T-helper 9 cell (primary cell): Measurements from ENCODE around the gene SLIT3.

Experiments used
- DNase-seq: peaks from one replicate; pipeline ENCODE4 v3.0.0-alpha.2; 2020

Gene SLIT3

DNA sequence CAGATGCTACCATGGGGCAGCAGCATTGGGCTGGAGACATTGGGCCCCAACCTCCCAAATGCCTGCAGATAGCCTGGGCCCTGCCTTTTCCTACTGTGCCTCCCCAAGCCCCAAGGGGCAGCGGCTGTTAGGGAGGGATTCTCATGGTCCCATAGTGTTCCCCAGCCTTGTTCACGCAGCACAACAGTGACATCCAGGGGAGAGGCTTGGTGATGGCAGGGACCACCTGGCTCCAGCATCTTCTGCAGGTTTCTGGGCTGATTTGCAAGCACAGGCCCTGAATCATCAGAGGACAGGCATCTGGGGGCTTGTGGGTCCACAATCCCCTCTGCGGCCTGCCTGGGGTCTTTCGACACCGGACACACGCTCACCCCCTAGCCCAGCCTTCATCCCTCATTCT is 354.6 kb downstream of the SLIT3 start:
- no peak for DNase-seq

DNA sequence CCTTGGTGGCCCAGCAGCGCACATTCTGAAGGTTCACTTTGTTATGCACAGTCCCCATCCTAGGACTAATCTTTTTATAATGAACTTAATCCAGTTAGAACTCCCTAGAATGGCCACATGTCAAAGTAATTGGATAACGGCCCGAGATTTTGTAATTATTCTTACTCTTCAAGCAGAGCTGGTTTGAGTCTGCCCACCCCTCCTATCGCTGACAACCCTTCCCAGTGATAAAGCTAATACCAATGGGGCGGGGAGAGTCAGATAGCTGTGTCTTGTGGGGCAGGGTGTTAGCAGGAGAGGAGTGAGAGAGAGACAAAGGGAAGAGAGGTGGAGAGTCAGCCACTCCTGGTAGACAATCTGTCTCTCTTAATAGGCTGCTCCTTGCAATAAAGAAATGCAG is 356.9 kb downstream of the SLIT3 start:
- DNase-seq: no peak

DNA sequence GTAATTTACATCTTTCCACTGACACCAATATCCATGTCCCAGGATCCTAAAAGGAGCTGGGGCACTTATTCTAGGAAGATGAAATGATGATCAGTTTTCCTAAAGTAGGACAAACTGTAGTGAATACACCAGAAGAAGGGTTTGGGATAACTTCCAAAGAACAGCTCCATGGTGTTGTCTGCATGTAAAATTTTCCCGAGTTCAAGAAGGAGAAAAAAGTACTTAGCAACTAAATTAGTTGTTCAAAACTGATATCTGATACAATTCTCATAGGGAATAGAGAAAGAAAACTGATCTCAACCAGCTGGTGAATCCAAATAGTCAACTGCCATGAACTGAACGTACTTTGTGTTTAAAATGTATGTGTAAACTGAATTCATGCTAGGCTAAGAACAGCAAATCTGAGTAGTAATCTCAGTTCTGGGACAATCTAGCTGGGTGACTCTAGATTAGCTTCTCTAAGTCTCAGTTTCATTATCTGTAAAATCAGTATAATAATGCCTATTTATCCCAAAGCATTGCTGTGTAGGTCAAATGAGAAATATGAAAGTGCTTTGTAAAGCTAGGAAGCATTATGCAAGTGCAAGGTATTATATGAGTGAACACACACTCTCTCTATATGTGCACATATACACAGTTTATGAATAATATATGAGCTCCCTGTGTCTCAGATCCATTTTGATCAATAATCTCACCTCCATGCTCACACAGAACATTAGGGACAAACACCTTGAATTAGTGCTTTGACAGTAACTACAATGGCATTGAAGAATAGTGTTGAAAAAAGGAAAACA is 357.7 kb downstream of the SLIT3 start:
- no peak for DNase-seq

DNA sequence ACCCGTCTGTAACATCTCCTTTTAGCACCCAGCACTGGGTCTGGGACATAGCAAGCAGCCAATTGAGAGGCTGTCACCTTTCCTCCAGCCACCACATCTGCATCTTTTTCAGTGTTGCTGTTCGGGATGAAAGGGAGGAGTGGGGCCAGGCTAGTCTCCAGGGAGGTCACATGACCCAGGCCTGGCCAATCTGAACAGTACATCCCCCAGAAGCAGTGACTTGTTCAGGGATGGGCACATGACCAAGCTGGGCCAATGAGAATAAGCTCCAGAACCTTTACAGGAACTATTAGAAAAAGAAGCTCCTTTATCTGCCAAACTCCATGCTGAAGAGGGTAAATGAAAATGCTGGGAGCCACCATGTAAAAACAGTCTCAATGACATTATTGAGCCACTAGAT is 359.0 kb downstream of the SLIT3 start:
- no peak for DNase-seq

DNA sequence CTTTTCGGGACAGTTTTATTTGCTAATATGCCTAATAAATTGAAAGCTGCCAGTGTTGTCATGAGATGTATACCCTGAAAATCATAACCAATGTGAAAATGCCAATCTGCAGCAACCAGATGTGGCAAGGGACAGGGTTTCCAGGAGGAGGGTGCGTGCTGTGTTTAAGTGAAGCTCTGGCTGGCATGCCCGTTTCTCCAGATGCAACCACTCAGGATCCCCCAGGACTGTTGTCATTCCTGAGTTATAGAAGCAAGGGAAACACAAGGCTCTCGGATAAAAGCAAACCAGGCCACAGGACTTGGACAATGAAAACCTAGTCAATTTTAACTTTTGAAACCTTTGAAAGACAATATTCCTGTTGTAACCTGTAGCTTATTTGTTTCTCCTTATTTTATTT is 360.2 kb downstream of the SLIT3 start:
- DNase-seq: no peak

DNA sequence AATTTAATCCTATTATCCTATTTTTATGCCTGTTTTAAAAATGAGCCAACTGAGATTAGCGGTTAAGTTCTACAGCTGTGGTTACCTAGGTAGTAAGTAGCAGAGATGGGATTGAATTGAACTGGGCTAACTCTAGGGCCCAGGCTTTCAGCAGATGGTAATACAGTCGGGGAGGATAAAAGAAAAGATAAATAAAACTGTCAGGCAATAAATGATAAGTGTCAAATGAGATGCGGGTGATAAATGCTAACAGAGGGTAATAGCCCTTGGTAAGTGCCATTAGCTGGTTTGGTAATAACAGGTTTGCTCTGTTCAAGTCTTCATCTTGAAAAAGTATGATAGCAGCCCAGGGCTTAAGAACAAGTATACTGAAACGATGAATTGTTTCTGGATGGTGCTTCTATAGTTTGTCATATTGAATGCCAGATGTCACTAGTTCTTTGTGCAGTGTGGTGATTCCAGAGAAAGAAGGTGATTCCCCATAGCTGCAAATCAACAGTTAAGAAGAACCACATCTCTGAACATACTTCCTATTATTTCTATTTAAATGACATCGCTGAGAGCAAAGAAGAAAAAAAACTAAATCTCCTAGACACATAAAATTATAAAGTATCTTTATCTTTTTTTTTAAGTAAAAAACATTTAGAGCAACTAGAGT is 360.9 kb downstream of the SLIT3 start:
- DNase-seq: no peak

DNA sequence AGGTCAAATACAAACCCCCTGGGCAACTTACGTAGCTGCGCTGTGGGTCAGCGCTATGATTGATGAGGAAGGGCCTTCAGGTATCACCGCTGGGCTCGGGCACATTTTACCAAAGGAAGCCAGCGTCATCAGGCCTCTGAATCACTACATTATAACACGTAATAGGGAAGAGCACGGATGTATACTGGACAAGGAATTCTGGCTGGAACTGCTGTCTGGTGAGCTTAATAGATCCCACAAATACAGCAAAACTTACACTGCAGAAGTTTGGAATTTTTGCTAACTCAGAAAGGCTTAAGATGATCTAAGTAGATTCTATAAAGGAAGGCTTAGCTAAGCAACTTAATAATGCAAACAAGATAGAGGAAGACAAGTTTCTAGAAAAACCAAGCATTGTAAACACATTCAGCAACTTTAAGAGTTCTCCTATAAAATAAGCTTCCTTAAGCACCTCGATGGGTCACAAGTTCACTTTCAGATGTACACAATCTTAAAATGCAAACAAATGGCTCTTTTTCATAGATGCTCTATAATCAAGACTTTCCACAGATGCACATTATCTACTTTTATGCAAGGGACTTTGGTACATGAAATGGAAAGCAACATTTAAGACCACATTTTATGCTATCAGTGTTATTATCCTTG is 361.7 kb downstream of the SLIT3 start:
- DNase-seq: no peak

DNA sequence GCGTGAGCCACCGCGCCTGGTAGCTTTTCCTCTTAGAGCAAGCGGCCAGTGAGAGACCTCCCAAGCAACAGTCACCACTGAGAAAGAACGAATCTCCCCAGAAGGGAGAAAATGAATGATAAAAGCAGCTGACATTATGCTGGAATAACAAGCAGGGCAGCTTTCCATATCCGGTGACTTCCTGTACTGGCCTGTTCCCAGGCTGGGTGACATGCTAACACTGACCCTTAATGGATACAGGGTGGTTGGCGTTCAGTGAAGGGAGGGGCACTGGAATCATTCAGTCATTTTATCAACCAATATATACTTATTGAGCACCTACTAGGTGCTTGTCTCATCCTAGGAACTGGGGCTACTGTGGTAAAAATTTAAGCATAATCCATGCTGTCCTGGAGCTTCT is 364.4 kb downstream of the SLIT3 start:
- DNase-seq: no peak

DNA sequence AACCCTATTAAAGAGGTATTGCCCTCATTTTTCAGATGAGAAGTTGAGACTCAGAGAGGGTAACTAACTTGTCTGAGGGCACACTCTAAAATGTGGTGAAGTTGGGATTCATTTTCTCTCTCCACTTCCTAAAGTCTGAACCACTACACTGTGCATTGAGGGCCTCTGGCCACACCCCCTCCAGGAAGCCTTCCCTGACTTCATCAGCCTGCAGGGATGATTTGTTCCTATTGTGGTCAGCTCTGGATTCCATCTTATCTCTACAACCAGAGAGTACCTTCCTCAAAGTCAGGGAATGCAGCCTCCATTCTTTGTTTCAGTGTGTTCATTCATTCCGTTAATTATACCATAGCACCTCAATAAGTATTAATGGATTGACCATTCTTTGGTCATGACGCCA is 365.8 kb downstream of the SLIT3 start:
- no peak for DNase-seq

DNA sequence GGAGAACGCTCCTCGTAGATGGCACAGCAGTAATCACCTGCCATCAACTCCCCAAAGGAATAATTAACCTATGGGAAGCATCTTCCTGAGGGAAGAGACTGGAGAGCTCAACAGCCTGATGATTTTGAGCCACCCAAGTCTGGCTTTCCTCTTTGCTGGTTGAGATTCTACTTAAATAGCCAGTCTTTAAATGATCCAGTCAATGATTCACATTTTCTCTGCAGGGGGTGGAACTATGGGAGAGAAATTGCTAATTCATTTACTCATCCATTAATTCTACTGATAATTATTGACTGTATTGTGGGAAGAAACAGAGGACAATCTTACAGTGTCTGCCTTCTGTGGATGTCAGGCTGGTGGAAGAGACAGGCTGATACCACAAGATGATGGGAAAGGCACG is 366.8 kb downstream of the SLIT3 start:
- DNase-seq: no peak

DNA sequence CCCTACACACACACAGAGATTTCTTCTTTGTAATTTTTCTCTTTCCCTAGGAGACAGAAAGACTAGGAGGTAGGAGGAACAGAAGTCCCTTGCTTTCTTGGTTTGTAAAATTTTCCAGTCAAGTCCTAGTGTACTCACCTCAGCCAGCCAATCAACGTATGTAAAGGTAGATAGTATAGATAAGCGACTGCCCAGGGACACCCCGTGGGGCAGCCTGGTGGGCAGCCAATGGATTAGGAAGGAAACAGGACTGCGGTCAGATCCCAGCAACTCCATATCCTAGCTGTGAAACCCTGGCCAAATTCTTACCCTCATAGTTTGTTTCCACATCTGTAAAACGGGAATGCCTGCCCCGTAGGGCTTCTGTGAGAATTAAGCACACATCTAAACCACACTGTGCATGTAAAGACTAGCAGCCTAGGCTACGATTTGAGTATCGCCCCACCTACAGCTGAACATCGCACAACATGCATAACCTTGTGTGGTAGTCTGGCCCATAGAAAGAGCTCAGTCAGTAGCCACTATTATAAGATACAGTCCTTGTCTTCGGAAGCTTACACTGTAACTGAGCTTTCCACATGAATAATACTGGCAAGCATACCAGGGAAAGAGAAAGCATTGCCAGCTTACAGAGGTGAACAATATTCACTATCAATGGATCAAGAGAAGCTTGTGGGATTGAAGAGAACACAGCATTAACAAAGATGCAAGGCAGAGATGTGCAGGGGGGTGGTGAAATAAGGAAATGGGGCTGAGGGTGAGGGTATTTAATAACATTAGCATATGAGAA is 368.3 kb downstream of the SLIT3 start:
- no peak for DNase-seq

DNA sequence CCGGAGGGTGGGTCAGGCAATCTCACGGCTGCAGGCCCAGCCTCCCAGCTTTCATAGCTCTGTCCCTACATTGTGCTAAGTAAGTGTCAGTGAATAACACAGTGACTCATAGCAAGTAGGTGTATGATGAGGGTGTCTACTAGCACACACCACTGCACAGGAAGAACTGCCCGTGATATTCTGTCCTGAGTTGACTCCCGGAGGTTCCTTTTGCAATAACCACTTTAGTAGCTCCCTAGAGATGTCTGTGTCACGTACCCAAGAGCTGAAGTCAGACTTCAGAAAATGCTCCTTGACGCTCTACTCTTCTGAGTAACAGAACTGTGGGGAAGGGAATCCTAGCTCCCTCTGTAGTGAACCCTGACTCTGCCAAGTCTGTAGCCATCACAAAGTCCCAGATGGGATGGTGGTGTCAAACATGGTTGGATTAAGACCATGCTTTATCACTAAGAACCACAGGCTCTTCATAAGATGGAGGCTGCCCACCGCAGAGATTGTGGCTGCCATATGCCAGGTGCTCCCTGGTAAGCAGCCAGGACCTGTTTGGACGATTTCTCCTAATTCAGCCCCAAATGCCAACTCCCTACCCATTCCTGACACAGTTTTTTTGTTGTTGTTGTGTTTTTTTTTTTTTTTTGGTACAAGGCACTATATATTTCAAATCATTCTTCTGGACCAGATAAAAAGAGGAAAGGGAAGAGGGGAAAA is 369.1 kb downstream of the SLIT3 start:
- DNase-seq: no peak

DNA sequence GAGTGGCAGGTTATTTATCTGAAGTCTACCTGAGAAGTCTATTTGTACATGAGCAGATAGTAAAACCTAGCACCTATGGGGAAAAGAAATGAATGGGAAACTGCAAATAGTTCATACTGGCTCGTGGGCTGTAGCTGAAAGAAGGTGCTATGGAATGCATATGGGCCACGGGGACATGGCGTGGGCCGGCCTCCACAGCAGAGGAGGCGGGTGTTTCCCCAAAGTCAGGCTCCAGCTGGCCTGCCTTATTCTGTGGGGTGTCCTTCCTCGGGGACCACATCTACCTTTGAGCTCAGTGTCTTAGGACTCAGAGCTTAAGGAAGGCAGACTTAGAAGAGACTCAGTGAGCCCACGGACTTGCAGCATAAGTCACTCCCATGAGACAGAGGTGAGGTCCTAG is 371.3 kb downstream of the SLIT3 start:
- DNase-seq: no peak

DNA sequence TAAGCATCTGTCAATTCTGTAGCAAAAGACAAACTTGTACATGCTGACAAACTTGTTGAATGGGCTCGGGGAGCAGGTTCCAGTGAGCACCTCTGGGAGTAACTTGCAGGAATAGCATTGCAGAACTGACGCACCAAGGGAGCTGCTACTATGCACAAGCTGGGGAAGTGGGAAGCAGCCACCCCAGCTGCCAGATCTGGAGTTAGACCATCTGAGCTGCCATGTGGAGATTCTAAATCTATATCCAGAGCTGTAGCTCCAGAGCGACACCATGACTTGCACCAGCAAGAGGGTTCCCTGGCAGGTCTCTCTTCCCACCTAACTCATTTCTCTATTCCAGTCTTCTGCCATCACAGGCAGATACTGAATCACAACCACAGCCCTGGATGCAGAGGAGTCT is 375.8 kb downstream of the SLIT3 start:
- no peak for DNase-seq

DNA sequence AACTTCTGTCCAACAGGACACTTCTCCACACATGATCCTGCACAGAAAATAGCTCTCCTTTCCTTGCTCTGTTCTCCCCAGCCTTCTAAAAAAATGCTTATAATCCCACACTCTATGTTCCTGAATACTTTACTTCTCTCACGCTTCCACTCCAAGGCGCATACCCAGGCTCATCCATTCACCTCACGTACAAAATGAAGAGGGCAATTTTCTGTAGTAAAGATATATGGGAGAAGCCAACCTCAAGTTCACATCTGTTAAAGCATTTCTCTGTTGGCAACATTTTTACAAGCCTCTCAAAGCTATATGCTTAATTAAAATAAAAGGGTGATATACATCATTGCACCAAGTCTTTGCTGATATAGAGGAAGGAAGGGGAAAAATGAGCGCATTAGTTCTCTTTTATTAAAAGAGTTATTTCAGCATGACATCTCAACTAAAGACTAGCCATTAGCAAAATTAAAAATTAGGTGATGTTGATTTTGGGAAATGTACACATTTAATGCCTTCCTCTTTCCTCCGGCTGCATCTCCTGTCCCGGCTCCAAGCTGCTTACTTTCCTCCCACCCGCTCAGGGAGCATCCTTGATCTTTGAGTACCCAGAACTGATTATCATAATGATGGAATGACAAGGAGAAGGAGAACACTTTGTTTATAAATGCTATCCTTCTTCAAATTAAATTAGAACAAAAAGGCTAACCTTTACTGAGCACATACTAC is 379.6 kb downstream of the SLIT3 start:
- no peak for DNase-seq

DNA sequence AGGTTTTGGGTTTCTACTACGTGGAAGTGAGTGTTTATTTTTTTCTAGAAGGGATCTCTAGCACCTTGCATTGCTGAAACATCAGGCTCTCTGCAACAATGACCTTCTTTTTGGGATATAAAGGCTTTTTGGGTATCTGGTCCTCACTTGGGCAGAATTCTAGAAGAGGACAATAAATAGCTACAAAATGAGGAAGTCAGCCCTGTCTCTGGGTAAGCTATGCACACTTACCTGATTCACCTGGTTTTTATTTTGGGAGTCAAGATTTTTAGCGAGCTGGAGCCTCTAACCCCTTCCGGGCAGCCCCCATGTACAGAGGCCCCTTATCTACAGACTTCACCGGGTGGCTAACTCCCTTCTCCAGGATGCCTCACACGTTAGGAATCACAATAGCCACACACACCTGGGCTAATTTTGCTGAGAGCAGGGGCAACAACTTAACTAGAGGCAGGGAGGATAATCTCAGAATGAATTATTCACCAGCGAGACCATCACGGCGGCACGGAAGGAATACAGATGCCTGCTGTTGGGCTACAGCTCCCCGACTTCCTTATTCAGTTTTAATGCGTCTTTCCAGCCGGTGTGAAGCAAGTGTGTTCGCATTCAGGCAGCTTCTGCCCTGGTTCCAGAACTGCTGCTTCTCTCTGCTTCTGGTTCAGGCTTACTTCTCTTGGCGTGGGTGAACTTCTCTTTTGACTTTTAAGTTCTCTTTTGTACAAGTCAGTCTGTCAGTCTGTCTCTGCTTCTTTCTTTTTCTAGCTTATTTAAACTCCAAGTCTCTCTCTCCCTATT is 380.7 kb downstream of the SLIT3 start:
- DNase-seq: no peak

DNA sequence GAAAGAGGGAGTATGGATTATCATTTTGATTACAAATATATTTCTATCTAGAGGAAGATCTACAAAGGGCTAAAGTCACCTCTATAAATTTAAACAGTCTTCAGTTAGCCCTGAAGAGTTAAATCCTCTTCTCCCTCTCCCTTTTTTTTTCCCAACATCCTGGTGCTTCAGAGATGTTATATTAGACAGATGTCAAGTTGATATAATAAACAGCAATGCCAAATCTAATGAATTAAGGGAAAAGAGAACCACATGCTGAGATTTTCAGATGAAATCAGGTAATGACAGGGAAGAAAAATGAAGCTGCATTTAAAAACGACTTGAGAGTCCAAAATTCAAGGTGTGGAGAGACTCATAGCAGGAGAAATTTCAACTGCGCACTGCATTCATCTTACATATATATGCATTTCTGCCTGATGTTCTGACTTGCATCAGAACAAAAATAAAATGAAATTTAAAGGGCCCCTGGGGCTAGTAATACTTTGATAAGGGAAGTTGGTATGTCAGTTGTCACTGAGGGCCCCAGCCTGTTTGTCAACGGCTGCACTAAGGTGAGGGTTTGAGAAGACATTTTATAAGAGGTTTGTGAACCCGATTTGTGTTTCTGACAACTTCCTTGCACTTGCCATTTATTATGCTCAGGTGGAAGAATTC is 382.9 kb downstream of the SLIT3 start:
- DNase-seq: no peak

DNA sequence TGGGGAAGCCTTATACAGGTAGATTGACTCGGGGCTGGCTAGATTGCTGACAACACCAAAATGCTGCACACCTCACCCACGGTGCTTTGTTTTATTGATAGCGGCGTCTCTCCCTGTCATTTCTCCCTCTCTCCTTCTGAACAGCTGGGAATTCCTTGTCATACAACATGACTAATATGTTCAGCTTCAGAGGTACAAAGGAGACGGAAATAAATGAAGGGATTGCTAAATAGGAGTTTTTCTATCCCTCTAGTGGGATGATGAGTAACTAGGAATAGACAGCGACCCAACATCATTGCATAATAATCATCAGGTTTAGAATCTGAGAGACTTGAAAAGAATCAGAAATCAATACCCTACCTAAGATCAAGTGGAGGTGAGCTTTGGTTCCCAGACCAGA is 384.1 kb downstream of the SLIT3 start:
- DNase-seq: no peak

DNA sequence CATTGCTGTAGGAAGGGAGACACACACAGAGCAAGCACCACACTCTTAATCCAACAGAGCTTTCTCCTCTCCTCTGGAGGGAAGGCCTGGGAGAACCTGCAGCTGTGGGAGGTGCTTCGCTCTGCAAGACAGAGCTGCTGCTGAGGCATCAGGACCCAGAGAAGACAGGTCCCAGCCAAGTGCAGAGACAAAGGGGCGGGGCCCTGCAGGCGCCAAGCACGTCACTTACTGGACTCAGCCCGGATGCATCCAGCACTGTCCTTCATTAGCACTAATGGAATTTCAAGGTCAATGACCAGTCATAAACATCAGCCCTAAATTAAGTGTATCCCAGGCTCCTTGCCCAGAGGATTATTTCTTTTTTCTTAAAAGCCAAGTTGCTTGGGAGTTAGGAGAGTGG is 384.7 kb downstream of the SLIT3 start:
- DNase-seq: no peak

DNA sequence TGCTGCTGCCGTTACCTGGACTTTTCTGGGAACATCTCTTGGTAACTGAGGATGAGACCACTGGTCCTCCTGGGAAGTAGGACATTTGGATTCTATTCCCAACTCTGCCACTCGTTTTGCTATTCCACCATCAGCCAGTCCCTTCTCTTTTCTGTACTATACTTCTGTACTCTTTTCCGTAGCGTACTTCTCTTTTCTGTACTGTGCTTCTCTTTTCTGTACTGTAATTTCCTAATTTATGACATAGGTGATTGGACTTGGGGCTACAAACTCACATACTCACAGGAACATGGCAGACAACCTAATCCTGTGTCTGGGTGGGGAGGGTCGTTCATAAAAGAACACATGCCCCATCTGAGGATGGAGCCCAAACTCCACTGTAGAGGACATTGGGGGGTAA is 386.4 kb downstream of the SLIT3 start:
- no peak for DNase-seq

DNA sequence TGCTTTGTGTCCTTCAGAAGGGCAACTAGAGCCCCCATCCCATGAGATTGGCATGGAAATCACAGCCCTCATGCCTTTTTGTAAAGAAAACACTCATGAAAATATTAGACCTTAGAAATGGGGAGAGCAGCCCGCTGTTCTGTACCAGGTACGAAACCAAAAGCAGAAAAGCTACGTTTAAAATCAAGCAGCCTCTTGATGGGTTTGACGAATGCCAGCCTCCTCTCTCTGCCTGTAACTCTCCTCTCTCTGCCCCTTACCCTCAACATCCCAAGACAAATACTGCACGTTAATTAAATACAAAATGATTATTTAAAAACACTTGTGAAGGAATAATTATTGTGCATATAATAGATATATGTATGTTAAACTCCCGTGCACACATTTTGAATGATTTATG is 390.1 kb downstream of the SLIT3 start:
- DNase-seq: no peak
